ENCODE data around the gene CDX1. TPM values are rescaled to one million over a fixed set of nuclear protein-coding genes. Genes with fewer than 3 reads are reported as not detected.
"Not testable (repeated sequence)": the region's sequence is repeated elsewhere in the genome, so short reads cannot be mapped to it uniquely, and the experiment has no call there.

Gene CDX1
- polyA plus RNA-seq, 1 experiment: 0.97 TPM

DNA sequence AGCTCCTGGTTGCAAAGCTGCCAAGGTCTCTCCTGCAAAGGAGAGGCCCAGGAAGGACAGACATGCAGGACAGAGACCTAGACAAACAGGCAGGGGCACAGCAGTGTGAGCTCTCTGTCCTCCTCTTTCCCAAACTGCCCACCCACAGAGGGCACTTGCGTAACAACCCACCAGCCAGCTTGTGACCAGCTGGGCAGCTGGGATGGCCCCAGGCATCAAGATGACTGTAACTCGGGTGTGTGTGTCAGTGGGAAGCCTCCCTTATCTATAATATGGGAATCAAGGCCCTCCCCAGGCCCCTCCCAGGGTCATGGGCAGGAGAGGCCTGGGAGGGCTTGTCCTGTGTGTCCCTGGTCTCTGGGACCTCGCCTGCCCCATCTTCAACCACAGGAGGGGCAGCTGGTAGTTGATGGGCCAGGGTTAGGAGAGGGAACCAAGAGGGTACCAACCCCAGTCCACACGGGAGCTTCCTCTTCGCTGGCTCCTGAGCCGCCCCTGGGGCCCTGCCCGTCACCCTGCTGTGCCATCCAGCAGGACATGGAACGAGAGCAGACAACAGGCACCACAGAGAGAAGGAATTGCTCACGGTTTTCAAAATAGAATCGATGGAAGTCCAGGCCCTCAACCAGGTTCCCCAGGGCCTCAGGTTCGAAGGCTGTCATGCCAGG is 61.2 kb downstream of the CDX1 start:
- CTCF ChIA-PET: interaction anchor here (0.9 to 1.4 kb wide), 4 partner anchors 9 to 183 kb away, joined by 3 to 10 read pairs (median 3); no protein-coding TSS in a partner anchor
- TF ChIP-seq, protein P1, sequence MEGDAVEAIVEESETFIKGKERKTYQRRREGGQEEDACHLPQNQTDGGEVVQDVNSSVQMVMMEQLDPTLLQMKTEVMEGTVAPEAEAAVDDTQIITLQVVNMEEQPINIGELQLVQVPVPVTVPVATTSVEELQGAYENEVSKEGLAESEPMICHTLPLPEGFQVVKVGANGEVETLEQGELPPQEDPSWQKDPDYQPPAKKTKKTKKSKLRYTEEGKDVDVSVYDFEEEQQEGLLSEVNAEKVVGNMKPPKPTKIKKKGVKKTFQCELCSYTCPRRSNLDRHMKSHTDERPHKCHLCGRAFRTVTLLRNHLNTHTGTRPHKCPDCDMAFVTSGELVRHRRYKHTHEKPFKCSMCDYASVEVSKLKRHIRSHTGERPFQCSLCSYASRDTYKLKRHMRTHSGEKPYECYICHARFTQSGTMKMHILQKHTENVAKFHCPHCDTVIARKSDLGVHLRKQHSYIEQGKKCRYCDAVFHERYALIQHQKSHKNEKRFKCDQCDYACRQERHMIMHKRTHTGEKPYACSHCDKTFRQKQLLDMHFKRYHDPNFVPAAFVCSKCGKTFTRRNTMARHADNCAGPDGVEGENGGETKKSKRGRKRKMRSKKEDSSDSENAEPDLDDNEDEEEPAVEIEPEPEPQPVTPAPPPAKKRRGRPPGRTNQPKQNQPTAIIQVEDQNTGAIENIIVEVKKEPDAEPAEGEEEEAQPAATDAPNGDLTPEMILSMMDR (IDR thresholded peaks at IDR 0.05; ENCODE audit: insufficient read depth, low read depth, low read length): no peak
- no peak for DNase-seq (ENCODE audit: low read depth)
- no peak overlapping the region for H3K4me3 ChIP-seq (ENCODE audit: low read depth, low read length)
- H3K36me3 ChIP-seq (ENCODE audit: control insufficient read depth, insufficient read depth, low read length): no peaks in the 10 kb centered on the region
- H3K27me3 ChIP-seq (ENCODE audit: control insufficient read depth, insufficient read depth, low read length): no peaks in the 10 kb centered on the region
- POLR2A ChIA-PET: no interaction called here

- no peak overlapping the region for H3K4me3 ChIP-seq (ENCODE audit: low read depth, low read length)
- H3K27me3 ChIP-seq (ENCODE audit: control insufficient read depth, insufficient read depth, low read length): no peaks in the 10 kb centered on the region
- no peak for DNase-seq (ENCODE audit: low read depth)
- POLR2A ChIA-PET: no interaction called here
- CTCF ChIA-PET: interaction anchor here (1.4 kb wide), 1 partner anchor 120 kb away, joined by 4 read pairs; no protein-coding TSS in a partner anchor
- H3K36me3 ChIP-seq (ENCODE audit: control insufficient read depth, insufficient read depth, low read length): no peaks in the 10 kb centered on the region
- TF ChIP-seq, protein P1 (IDR thresholded peaks at IDR 0.05; ENCODE audit: insufficient read depth, low read depth, low read length): no peak
These were observed 63.0 kb downstream of the CDX1 start for GRCh38 chr5:150229571-150229970.

DNA sequence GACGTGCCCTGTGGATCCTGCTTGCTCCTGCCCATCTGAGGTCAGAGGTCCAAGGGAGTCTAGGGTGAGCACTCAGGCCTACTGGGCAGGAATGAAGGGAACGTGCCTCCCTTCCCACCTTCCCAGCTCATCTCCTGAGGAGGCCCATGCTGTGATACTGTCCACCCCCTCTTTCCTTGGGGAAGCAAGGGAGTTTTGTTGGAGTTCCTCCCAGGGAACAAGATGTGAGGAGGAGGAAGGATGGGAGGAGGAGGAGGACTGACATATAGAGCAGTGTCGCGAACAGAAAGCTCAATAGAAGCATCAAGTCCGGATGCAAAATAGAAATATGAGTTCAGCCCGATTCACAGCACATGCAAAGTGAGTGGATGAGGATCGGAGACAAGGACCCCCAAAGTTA is 64.3 kb downstream of the CDX1 start:
- ChIA-PET CTCF (interaction anchor here (0.7 kb wide), 1 partner anchor 39 kb away, joined by 3 read pairs; no protein-coding TSS in a partner anchor), POLR2A (no interaction called here)
- Histone ChIP-seq H3K27me3 (ENCODE audit: control insufficient read depth, insufficient read depth, low read length) (no peaks in the 10 kb centered on the region), H3K4me3 (ENCODE audit: low read depth, low read length) (no peak overlapping the region), H3K36me3 (ENCODE audit: control insufficient read depth, insufficient read depth, low read length) (no peaks in the 10 kb centered on the region)
- TF ChIP-seq, protein P1 (IDR thresholded peaks at IDR 0.05; ENCODE audit: insufficient read depth, low read depth, low read length): no peak
- no peak for DNase-seq (ENCODE audit: low read depth)

DNA sequence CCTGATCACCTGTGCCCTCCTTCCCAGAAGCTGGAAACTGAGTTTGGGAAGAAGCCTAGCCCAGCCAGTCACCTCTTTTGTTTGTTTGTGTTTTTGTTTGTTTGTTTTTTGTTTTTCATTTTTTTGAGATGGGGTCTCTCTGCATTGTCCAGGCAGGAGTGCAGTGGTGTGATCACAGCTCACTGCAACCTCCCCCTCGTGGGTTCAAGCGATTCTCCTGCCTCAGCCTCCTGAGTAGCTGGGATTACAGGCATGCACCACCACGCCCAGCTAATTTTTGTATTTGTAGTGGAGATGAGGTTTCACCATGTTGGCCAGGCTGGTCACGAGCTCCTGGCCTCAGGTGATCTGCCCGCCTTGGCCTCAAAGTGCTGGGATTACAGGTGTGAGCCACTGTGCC is 67.1 kb downstream of the CDX1 start:
- H3K4me3 ChIP-seq (ENCODE audit: low read depth, low read length); POLR2A ChIA-PET; DNase-seq (ENCODE audit: low read depth); H3K36me3 ChIP-seq (ENCODE audit: control insufficient read depth, insufficient read depth, low read length); H3K27me3 ChIP-seq (ENCODE audit: control insufficient read depth, insufficient read depth, low read length): not testable (repeated sequence)
- CTCF ChIA-PET: interaction anchor here (0.7 to 2.0 kb wide), 6 partner anchors 9 to 203 kb away, joined by 3 to 5 read pairs (median 4); no protein-coding TSS in a partner anchor

Other genes starting within 250 kb of the CDX1 start
- gene PDE6A, start 222.0 kb upstream of the CDX1 start, polyA plus RNA-seq (2011; rRNA removed): not detected in 2 replicates
- 3.3 and 7.6 TPM in 2 replicates for gene SLC26A2, start 206.0 kb upstream of the CDX1 start, polyA plus RNA-seq (2011; rRNA removed)
- 4.6 and 6.7 TPM in 2 replicates for gene TIGD6, start 166.1 kb upstream of the CDX1 start, polyA plus RNA-seq (2011; rRNA removed)
- 33.4 and 39.0 TPM in 2 replicates for gene HMGXB3, start 166.0 kb upstream of the CDX1 start, polyA plus RNA-seq (2011; rRNA removed)
- gene CSF1R, start 80.2 kb upstream of the CDX1 start, polyA plus RNA-seq (2011; rRNA removed): 0.11 and 0.29 TPM in 2 replicates
- 163 and 276 TPM in 2 replicates for gene PDGFRB, start 10.9 kb upstream of the CDX1 start, polyA plus RNA-seq (2011; rRNA removed)
- not detected in 2 replicates for gene SLC6A7, start 23.3 kb downstream of the CDX1 start, polyA plus RNA-seq (2011; rRNA removed)
- gene CAMK2A, start 123.0 kb downstream of the CDX1 start, polyA plus RNA-seq (2011; rRNA removed): 0.09 and 0.11 TPM in 2 replicates
- 5.2 and 9.8 TPM in 2 replicates for gene ARSI, start 136.1 kb downstream of the CDX1 start, polyA plus RNA-seq (2011; rRNA removed)
- gene TCOF1, start 190.9 kb downstream of the CDX1 start, polyA plus RNA-seq (2011; rRNA removed): 5.7 and 9.7 TPM in 2 replicates
- gene CD74, start 246.1 kb downstream of the CDX1 start, polyA plus RNA-seq (2011; rRNA removed): 0.28 and 0.31 TPM in 2 replicates